Germinal center (tissue), 1 donor: ENCODE results near the gene CCL18.
"Not testable (repeated sequence)": the region's sequence is repeated elsewhere in the genome, so short reads cannot be mapped to it uniquely, and the experiment has no call there.

Experiments used
- DNase-seq: peaks from one replicate; pipeline ENCODE4 v3.0.0; 2012; ENCODE audit warnings: mixed read lengths, low spot score

CCL18 gene

DNA sequence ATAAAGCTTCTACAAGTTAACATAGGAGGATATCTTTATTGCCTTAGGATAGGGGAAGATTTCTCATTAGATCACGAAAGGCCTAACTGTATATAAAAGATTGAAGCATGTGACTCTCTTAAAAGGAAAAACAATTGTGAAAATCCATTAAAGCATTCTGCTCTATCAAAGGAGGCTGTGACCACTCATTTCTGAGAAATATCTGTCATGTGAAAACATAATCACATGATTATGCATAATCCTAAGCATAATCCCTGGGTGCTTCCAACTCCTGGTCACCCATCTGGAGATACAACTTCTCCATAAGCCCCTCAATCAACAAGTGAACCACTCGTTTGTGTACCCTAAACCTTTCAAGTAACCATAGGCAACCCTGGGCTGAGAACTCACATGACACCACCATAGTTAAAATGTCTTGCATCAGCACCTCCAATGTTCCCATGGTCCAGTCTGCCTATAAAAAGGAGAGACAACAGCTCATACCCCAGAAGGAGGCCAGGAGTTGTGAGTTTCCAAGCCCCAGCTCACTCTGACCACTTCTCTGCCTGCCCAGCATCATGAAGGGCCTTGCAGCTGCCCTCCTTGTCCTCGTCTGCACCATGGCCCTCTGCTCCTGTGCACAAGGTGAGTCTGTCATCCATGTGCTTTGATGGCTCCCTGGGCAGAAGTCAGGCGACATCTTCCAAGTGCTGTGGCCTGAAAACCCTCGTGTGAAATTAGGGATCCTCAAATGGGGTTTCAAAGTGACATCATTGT lies at the start of gene CCL18:
TSS of gene CCL18 (plus strand) at position 487 of the 756 bp plus-strand sequence. CDS start at position 558, 71 bp downstream.
- no peak for DNase-seq

- DNase-seq = no peak
These were observed 49.1 kb upstream of the CCL18 start for GRCh38 chr17:36014946-36015345.

DNA sequence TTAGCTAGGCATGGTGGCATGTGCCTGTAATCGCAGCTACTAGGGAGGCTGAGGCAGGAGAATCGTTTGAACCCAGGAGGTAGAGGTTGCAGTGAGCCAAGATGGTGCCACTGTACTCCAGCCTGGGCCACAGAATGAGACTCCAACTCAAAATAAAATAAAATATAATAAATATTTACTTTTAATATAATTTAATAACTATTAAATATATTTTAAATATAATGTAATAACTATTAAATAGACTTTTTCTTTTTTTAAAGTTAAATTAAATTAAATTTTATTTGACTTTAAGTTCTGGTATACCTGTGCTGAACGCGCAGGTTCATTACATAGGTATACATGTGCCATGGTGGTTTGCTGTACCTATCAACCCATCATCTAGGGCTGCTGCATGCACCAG lies 48.2 kb upstream of the CCL18 start:
- not testable (repeated sequence) for DNase-seq

GRCh38 chr17:36016555-36016954 lies 47.5 kb upstream of the CCL18 start:
- DNase-seq = no peak

- no peak for DNase-seq
These were observed 46.3 kb upstream of the CCL18 start, which contains the start of gene CCL23 for GRCh38 chr17:36017799-36018198. TSS of gene CCL23 (minus strand) at chr17:36017972. CDS start at chr17:36017897, 75 bp downstream.

DNA sequence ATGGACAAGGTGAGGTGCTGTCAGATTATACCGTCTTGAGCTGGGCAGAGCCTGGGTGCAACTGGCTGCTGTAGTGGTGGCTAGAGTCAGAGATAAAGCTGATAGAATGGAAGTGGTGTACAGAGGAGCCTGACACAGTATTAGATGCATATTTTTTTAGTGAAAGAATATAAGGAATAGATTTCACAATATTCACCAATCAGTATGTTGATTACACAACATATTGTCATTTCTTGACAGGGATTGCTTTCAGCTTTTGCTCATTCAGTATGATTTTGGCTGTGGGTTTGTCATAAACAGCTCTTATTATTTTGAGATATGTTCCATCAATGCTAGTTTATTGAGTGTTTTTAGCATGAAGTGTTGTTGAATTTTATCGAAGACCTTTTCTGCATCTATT lies 44.6 kb upstream of the CCL18 start:
- DNase-seq = no peak

DNA sequence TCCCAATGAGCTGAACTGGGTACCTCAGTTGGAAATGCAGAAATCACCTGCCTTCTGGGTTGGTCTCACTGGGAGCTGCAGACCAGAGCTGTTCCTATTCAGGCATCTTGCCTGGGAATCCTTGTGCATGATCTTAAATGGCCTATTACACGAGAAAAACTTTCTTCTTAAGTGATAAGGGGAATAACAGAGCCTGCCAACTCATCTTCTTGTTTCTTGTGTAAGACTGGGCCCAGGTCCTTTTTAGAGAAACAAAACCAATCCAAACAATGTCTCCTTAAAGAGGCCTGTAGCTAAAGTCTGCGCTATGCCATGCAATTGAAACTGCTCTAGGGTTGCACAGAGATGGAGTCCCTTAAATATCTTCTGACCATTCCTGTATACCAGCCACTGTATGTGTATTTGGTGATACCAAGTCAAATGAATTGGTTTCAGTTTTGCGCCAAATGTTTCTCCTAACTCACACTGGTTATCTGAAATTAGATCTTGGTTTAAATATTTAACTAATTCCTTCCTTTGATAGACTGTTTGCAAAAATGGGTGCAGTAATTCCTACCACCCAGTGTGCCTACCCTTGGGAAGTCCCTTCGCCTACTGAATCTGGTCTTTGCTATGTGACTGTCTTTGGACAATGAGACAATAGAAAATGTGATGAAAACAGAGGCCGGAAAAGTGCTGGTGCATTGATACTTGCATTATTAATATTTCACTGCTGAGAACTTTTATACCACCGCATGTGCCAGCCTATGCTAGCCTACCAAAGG lies 39.8 kb upstream of the CCL18 start:
- no peak for DNase-seq

DNA sequence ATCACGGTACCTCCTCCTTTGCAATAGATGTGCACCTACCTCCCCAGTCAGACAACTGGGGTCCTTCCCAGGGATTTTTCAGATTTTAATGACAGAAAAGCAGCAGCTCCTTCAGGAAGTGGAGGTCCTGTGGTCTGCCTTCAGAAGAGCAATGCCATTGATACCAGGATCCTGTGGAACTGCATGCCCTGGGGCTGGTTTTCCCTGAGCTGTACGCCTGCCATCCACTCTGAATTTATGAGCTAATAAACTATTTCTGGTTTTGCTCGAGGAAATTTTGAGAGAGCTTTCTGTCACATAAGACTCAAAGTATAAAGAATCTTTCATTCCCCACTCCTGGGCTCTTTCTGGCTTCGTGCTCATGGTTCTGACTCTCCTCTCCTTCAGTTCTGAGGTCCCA lies 36.3 kb upstream of the CCL18 start:
- no peak for DNase-seq

DNA sequence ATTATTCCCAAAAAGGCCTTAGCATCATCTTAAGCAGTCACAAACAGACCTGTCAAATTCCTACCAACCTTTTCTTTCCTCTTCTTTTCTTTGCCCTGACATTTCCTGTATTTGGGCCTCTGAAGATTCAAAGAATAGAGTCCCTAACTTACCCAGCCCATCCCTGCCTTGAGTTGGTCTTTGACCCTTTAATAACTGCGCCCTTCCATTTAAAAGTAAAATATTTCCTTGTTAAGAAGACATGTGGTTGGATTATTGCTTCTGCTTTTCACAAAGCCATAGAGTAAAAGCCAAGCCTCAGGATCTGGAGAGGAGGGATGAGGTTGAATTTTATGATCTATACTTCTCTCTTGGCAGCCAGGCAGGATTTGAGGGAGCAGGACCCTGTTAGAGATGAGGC lies 33.1 kb upstream of the CCL18 start:
- DNase-seq = no peak

DNA sequence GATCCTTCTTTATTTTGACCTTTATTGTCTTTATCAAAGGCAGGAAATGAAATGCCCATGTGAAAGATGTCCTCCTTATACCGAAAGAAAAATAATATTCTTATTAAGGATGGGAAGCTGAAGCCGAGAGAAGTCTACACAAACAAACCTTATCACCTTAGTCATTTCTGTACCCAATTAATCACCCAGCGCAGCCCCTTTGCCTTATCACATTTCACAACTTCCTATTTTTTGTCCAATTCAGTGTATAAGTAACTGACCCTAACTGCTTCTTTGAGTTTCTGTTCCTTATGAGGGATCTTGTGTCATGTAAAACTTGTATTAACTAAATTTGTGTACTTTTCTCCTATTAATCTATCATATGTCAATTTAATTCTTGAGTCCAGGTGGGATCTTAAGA lies 29.9 kb upstream of the CCL18 start:
- no peak for DNase-seq

DNA sequence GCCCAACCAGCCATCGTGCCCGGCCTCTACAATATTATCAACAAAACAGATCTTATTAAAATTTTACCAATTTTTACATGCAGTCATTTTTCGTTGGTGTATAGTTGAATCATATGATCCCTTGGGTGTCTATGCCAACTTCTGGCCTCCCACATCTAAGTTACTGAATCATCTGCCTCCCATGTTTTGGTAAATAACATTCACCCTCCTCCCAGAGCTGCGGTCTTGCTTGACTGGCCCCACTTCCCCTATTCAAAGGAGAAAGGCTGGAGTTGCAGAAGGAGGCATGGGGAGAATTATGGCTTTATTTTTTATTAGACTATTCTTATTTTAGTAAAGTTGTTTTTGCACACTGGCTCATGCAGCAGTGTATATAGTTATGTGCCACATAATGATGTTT lies 27.8 kb upstream of the CCL18 start:
- no peak for DNase-seq

GRCh38 chr17:36048066-36048465 lies 16.0 kb upstream of the CCL18 start:
- DNase-seq = no peak

- DNase-seq = no peak
These were observed 14.4 kb upstream of the CCL18 start for GRCh38 chr17:36049643-36050042.

- DNase-seq = no peak
These were observed 8.9 kb upstream of the CCL18 start for GRCh38 chr17:36055171-36055570.

DNA sequence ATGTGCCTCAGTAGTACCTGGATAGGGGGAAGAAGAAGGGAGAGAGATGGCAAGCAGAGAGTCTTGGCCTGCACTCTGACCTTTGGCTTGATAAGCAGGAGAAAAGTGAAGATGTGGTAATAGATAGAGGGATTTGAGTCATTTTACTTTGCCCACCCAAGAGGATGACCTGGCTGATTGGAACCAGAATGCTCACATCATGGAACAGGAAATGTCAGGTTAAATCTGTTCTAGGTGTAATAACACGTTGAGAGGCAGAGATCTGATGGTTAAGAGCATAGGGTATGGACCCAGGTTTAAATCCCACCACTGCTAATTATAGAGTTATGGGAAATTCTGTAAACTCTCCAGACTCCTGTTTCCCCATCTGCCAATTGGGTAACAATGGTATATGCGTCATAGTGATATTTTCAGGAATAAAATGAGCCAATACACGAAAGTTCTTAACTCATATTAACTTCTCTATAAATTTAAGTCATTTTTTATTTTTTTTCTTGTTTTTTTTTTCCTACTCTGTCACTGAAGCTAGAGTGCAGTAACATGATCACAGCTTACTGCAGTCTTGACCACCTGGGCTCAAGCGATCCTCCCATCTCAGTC lies 8.1 kb upstream of the CCL18 start:
- DNase-seq = no peak

- DNase-seq = no peak
These were observed 6.2 kb upstream of the CCL18 start for GRCh38 chr17:36057911-36058310.

GRCh38 chr17:36059406-36059805 lies 4.7 kb upstream of the CCL18 start:
- DNase-seq = no peak

GRCh38 chr17:36060816-36061215 lies 3.3 kb upstream of the CCL18 start:
- DNase-seq = no peak

DNA sequence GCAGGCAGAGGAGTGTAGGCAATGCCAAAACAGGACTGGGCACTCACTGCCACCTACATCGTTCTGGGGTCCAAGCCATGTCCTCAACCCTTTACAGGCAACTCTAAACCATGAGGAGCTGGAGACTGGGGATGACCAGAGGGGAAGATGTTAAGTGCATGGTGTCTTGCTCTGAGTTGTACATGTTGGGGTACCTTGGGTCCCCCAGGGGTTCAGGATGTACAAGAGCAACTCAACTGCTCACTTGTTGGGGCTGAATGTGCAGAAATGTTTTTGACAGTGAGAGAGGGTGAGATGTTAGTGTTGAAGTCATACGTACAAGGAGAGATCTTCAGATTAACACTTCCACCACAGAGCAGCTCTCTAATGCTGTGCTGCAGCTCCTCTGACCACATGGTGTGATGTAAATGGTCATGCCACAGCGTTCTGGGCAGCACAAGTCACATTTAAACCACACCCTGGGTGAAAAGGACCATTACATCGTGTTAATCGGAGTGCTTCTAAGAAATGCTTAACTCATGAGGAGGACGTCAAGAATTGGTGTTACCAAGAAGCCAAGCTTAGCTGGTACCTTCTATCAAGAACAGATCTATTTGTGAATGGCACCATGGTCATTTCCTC lies 2.4 kb downstream of the CCL18 start:
- DNase-seq = no peak

DNA sequence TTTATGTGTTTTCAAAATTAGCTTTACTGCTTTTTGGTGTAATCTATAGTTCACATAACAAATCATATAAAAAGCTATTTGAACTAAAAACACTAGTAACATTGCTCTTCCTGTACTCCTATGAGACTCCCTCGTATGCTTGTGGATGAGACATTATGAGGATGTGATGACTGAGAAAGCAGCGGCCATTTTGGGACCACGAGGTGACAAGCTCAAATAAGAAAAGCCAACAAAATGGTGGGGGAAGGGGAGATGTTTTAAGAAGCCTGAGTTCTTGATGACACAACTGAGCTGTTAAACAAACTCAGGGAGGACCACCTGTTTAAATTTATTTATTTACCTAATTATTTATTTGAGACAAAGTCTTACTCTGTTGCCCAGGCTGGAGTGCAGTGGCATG lies 4.5 kb downstream of the CCL18 start:
- DNase-seq = no peak

GRCh38 chr17:36069136-36069535 lies 5.1 kb downstream of the CCL18 start:
- DNase-seq = no peak

- no peak for DNase-seq
These were observed 6.4 kb downstream of the CCL18 start for GRCh38 chr17:36070427-36070826.

GRCh38 chr17:36071751-36072150 lies 7.7 kb downstream of the CCL18 start:
- no peak for DNase-seq
